Adrenal gland (tissue), 12 donors: ENCODE results near the gene ERICH6B. TPM values are rescaled to one million over a fixed set of nuclear protein-coding genes. Genes with fewer than 3 reads are reported as not detected.

Experiments
- DNase-seq, 7 donors: peaks; one replicate each; pipeline ENCODE4 v3.0.0-alpha.2; 2019 to 2020
- H3K27ac ChIP-seq, 5 donors: fragments of 200-600 bp; sonication (generic) in 4 of 5; 1 replicate in 3 of 5; 2 replicates in 2 of 5; pipeline versions ENCODE4 v1.5.1 to v1.8.0; 2016 to 2020; ENCODE audit warnings: mild to moderate bottlenecking in 1 of 5
- H3K27me3 ChIP-seq: fragments of 200-600 bp; 2 replicates; pipeline ENCODE4 v1.8.0; 2021
- H3K36me3 ChIP-seq, 2 donors: fragments of 200-600 bp; replicated peaks in 1 of 2; 1 replicate in 1 of 2; 2 replicates in 1 of 2; pipeline versions ENCODE4 v1.5.1 to v1.8.0; 2018 to 2022
- H3K4me1 ChIP-seq, 2 donors: fragments of 200-600 bp; replicated peaks in 1 of 2; 1 replicate in 1 of 2; 2 replicates in 1 of 2; pipeline versions ENCODE4 v1.5.1 to v1.8.0; 2018 to 2021
- H3K4me3 ChIP-seq, 4 donors: fragments of 200-600 bp; sonication (generic) in 3 of 4; one replicate each; pipeline ENCODE4 v1.5.1; 2016 to 2018
- H3K9me3 ChIP-seq, 3 donors: fragments of 200-600 bp; sonication (generic) in 1 of 3; replicated peaks in 1 of 3; 1 replicate in 2 of 3; 2 replicates in 1 of 3; pipeline versions ENCODE4 v1.5.1 to v1.8.0; 2016 to 2021
- CTCF ChIP-seq, 6 experiments: fragments of 450-650 bp in 4 of 6; fragments of 200-600 bp in 2 of 6; sonication (generic) in 1 of 6; IDR thresholded peaks; 1 replicate in 5 of 6; 2 replicates in 1 of 6; pipeline versions ENCODE4 v1.5.1 to v1.8.0; 2016 to 2021; ENCODE audit warnings: antibody characterized with exemption in 6 of 6, mild to moderate bottlenecking in 2 of 6, moderate library complexity in 1 of 6
- POLR2A ChIP-seq, 2 donors: fragments of 450-650 bp; IDR thresholded peaks; one replicate each; pipeline ENCODE4 v1.6.1; 2017; ENCODE audit warnings: antibody characterized with exemption in 2 of 2, mild to moderate bottlenecking in 2 of 2, moderate library complexity in 1 of 2
- WGBS, 4 donors: extraction: QIAGEN DNeasy Blood & Tissue Kit in 2 of 4; methylation state at CpG; one replicate each; pipeline versions ENCODE4 v1.1.5 to v1.1.7; 2013 to 2017; 5-methylcytosine and 5-hydroxymethylcytosine counted together
- intact Hi-C, 2 donors: fragments of 100-400 bp; cut with DNase I; formaldehyde crosslinking; loops; one replicate each; pipeline versions ENCODE4 v1.14.1 to v1.15.0; 2022 to 2023
- polyA plus RNA-seq, 3 donors: library from polyadenylated mRNA; stranded (reverse); fragments of 200-250 nt in 2 of 3; fragments of 350-450 nt in 1 of 3; fragmentation: Illumina TruSeq in 1 of 3; extraction: RNeasy Lipid Tissue Mini Kit (QIAGEN cat#74804) in 1 of 3; gene quantifications; one replicate each; pipeline ENCODE4 v1.2.3, GENCODE V29; 2013 to 2014
- total RNA-seq, 9 donors: library from RNA; depleted of rRNA in 4 of 9; stranded (reverse); fragments of >200 nt in 4 of 9; fragments of 120-200 nt in 1 of 9; fragmentation: NEBNext Ultra II Directional in 1 of 9; extraction: Animal tissue kit (Norgen Biotek cat#: 25700) in 1 of 9; gene quantifications; one replicate each; pipeline versions ENCODE4 v1.1.0 to v1.2.4, GENCODE V29; 2013 to 2023
- donor health status: healthy with polysubstance abuse.
- donor health status: Bipolar disorder and iron deficiency.
- donor health status: DM: yes; HTN: yes; CAD: no.
- donor health status: DM: no; HTN: no; CAD: no.
- donor health status: DM: no; HTN: no; CAD: no.
- donor health status: DM: yes; HTN: yes; CAD: no.

Gene ERICH6B
- total and polyA plus RNA-seq, 12 donors: 0.06 TPM; not detected in 11

GRCh38 chr13:45582408-45583076, 33.0 kb downstream of the ERICH6B start:
- no peaks in the 10 kb centered on the region for H3K9me3 ChIP-seq
- intact Hi-C loops: no loop called here
- WGBS, 4 donors: 48 to 69% (median 53%) methylated on average over 3 of the region's 3 CpGs
- no peaks in the 10 kb centered on the region for H3K4me1 ChIP-seq
- no peaks in the 10 kb centered on the region for H3K36me3 ChIP-seq
- H3K4me3 ChIP-seq: no peak overlapping the region
- H3K27ac ChIP-seq: no peak overlapping the region
- TF ChIP-seq CTCF (IDR thresholded peaks at IDR 0.05) (no peak), POLR2A (IDR thresholded peaks at IDR 0.05) (no peak)
- DNase-seq: no peak
- no peaks in the 10 kb centered on the region for H3K27me3 ChIP-seq

GRCh38 chr13:45576466-45576865, 39.1 kb downstream of the ERICH6B start:
- no peak for DNase-seq
- Histone ChIP-seq H3K9me3 (no peaks in the 10 kb centered on the region), H3K4me1 (no peaks in the 10 kb centered on the region), H3K27ac (no peak overlapping the region), H3K4me3 (no peak overlapping the region), H3K27me3 (no peaks in the 10 kb centered on the region), H3K36me3 (no peaks in the 10 kb centered on the region)
- intact Hi-C loops: no loop called here
- WGBS, 4 donors: 67 to 82% (median 75%) methylated on average over 4 of the region's 4 CpGs
- TF ChIP-seq POLR2A (IDR thresholded peaks at IDR 0.05) (no peak), CTCF (IDR thresholded peaks at IDR 0.05) (no peak)

GRCh38 chr13:45575830-45576180, 39.7 kb downstream of the ERICH6B start:
- Histone ChIP-seq H3K27me3 (no peaks in the 10 kb centered on the region), H3K36me3 (no peaks in the 10 kb centered on the region), H3K4me1 (no peaks in the 10 kb centered on the region), H3K4me3 (no peak overlapping the region), H3K9me3 (no peaks in the 10 kb centered on the region), H3K27ac (no peak overlapping the region)
- 73 to 88% (median 77%) methylated on average over 1 of the region's 1 CpG for WGBS, 4 donors
- no peak for DNase-seq
- intact Hi-C loops: no loop called here
- no peak for TF ChIP-seq POLR2A (IDR thresholded peaks at IDR 0.05)
- TF ChIP-seq CTCF (IDR thresholded peaks at IDR 0.05): no peak

- no peaks in the 10 kb centered on the region for H3K9me3 ChIP-seq
- no peaks in the 10 kb centered on the region for H3K27me3 ChIP-seq
- no peaks in the 10 kb centered on the region for H3K36me3 ChIP-seq
- TF ChIP-seq POLR2A (IDR thresholded peaks at IDR 0.05): no peak
- TF ChIP-seq CTCF (IDR thresholded peaks at IDR 0.05): no peak
- H3K4me1 ChIP-seq: no peaks in the 10 kb centered on the region
- H3K27ac ChIP-seq: no peak overlapping the region
- no peak overlapping the region for H3K4me3 ChIP-seq
- WGBS, 4 donors: 74 to 81% (median 79%) methylated on average over 16 of the region's 16 CpGs
- DNase-seq: no peak
- intact Hi-C loops: no loop called here
These were observed 40.3 kb downstream of the ERICH6B start for GRCh38 chr13:45575146-45575829.
